Activated CD4-positive, alpha-beta T cell treated with anti-CD3 and anti-CD28 coated beads, Interleukin-2, amount 50 U/mL, for 24 hours (primary cell): ENCODE data around the gene TBPL2.
"Not testable (repeated sequence)": the region's sequence is repeated elsewhere in the genome, so short reads cannot be mapped to it uniquely, and the experiment has no call there.

Experiments
- DNase-seq, 2 donors: peaks; one replicate each; pipeline ENCODE4 v3.0.0-alpha.2; 2020; ENCODE audit warnings: low read depth in 1 of 2, low spot score in 1 of 2

The TBPL2 gene

GRCh38 chr14:55404173-55404854, 36.1 kb downstream of the TBPL2 start:
- DNase-seq: no peak

- DNase-seq: no peak
These were observed 38.7 kb downstream of the TBPL2 start for GRCh38 chr14:55401751-55402150.

GRCh38 chr14:55399852-55400251, 40.6 kb downstream of the TBPL2 start:
- DNase-seq: no peak

GRCh38 chr14:55399183-55399582, 41.2 kb downstream of the TBPL2 start:
- DNase-seq: no peak

- no peak for DNase-seq
These were observed 41.7 kb downstream of the TBPL2 start for GRCh38 chr14:55398679-55399078.

- no peak for DNase-seq
These were observed 51.1 kb downstream of the TBPL2 start for GRCh38 chr14:55389330-55389729.

- DNase-seq: no peak
These were observed 52.3 kb downstream of the TBPL2 start for GRCh38 chr14:55388160-55388559.

GRCh38 chr14:55387121-55387520, 53.3 kb downstream of the TBPL2 start:
- DNase-seq: no peak

- peak in 1 of 2 donors; percentile 15 for DNase-seq
These were observed 54.2 kb downstream of the TBPL2 start for GRCh38 chr14:55386037-55386808.

- DNase-seq: no peak
These were observed 55.9 kb downstream of the TBPL2 start for GRCh38 chr14:55384536-55384935.

- no peak for DNase-seq
These were observed 56.8 kb downstream of the TBPL2 start for GRCh38 chr14:55383541-55384140.

- not testable (repeated sequence) for DNase-seq
These were observed 57.4 kb downstream of the TBPL2 start for GRCh38 chr14:55383056-55383466.

GRCh38 chr14:55382483-55382882, 57.9 kb downstream of the TBPL2 start:
- DNase-seq: no peak

GRCh38 chr14:55381561-55381960, 58.9 kb downstream of the TBPL2 start:
- no peak for DNase-seq

- DNase-seq: no peak
These were observed 59.4 kb downstream of the TBPL2 start for GRCh38 chr14:55381040-55381439.

- no peak for DNase-seq
These were observed 63.2 kb downstream of the TBPL2 start for GRCh38 chr14:55377236-55377635.

GRCh38 chr14:55374771-55375170, 65.6 kb downstream of the TBPL2 start:
- DNase-seq: no peak

GRCh38 chr14:55373784-55374705, 66.4 kb downstream of the TBPL2 start:
- DNase-seq: peak in 1 of 2 donors; percentile 60

- no peak for DNase-seq
These were observed 67.6 kb downstream of the TBPL2 start for GRCh38 chr14:55372825-55373224.

- no peak for DNase-seq
These were observed 68.0 kb downstream of the TBPL2 start for GRCh38 chr14:55372423-55372822.

GRCh38 chr14:55370883-55371455, 69.4 kb downstream of the TBPL2 start:
- no peak for DNase-seq
